SK-N-SH treated with all-trans-retinoic acid at 6 μM for 48 hours (cell line): Measurements from ENCODE around the gene TMEM119.

ENCODE experiments used
- ATAC-seq: fragments of 200-7000 bp; cut with Tn5 transposase; 3 replicates; pipeline ENCODE4 v1.9.1; 2020; ENCODE audit warnings: mild to moderate bottlenecking, moderate library complexity
- CSRNP3 ChIP-seq: fragments of 250-450 bp; sonication (Bioruptor Pico); IDR thresholded peaks from 2 replicates; pipeline ENCODE4 v1.5.1; 2021; ENCODE audit warnings: mild to moderate bottlenecking, moderate library complexity
- TCF4 ChIP-seq: fragments of 250-450 bp; sonication (Bioruptor Pico); IDR thresholded peaks from 2 replicates; pipeline ENCODE4 v1.8.0; 2021; ENCODE audit warnings: mild to moderate bottlenecking, moderate library complexity, borderline replicate concordance

Gene TMEM119

GRCh38 chr12:108542320-108542719, 55.6 kb downstream of the TMEM119 start:
- no peak for ATAC-seq
- no peak for TF ChIP-seq CSRNP3 (CRISPR knock-in tag)
- TF ChIP-seq TCF4 (CRISPR knock-in tag): no peak
